Keratinocyte (primary cell): ENCODE results near the gene C20orf141. TPM values are rescaled to one million over a fixed set of nuclear protein-coding genes. Genes with fewer than 3 reads are reported as not detected.
"Not testable (repeated sequence)": the region's sequence is repeated elsewhere in the genome, so short reads cannot be mapped to it uniquely, and the experiment has no call there.

ENCODE experiments used
- DNase-seq: peaks from one replicate; pipeline ENCODE4 v3.0.0-alpha.2; 2011; ENCODE audit warnings: low read depth, missing footprints, low spot score
- FAIRE-seq: peaks from 2 replicates; lab custom pipeline; 2011; peaks lifted over from hg19 to GRCh38; lab: Jason Lieb, UNC
- H2AFZ ChIP-seq: 2 replicates; pipeline ENCODE4 v1.6.0; 2012; ENCODE audit warnings: low read length, control low read depth, inconsistent platforms; ENCODE audit not compliant: control insufficient read depth
- H3K27ac ChIP-seq: 2 replicates; pipeline ENCODE4 v1.5.1; 2011; ENCODE audit warnings: low read length; ENCODE audit not compliant: control insufficient read depth, insufficient read depth
- H3K27me3 ChIP-seq: 3 replicates; pipeline ENCODE4 v1.6.0; 2011; ENCODE audit warnings: low read length; ENCODE audit not compliant: control insufficient read depth, insufficient read depth; ENCODE audit errors: extremely low read depth
- H3K36me3 ChIP-seq, 2 experiments: 2 replicates in 1 of 2; 3 replicates in 1 of 2; pipeline ENCODE4 v1.5.1; 2011; ENCODE audit warnings: low read length in 2 of 2, mild to moderate bottlenecking in 1 of 2; ENCODE audit not compliant: control insufficient read depth in 2 of 2, insufficient read depth in 2 of 2; ENCODE audit errors: extremely low read depth in 1 of 2
- H3K4me1 ChIP-seq: 3 replicates; pipeline ENCODE4 v1.5.1; 2011; ENCODE audit warnings: low read length; ENCODE audit not compliant: control insufficient read depth, insufficient read depth; ENCODE audit errors: extremely low read depth
- H3K4me2 ChIP-seq: 3 replicates; pipeline ENCODE4 v1.6.0; 2011; ENCODE audit warnings: low read depth, low read length; ENCODE audit not compliant: control insufficient read depth, insufficient read depth; ENCODE audit errors: extremely low read depth
- H3K4me3 ChIP-seq, 3 experiments: fragments of 200-600 bp in 1 of 3; sonication (generic) in 1 of 3; 2 replicates in 2 of 3; 3 replicates in 1 of 3; pipeline ENCODE4 v1.5.1; 2011 to 2016; ENCODE audit warnings: low read length in 3 of 3, mild to moderate bottlenecking in 3 of 3, control low read depth in 2 of 3, inconsistent platforms in 1 of 3, low read depth in 1 of 3, mixed read lengths in 1 of 3, mixed run types in 1 of 3, moderate library complexity in 1 of 3; ENCODE audit not compliant: control insufficient read depth in 2 of 3, insufficient read depth in 2 of 3; ENCODE audit errors: extremely low read depth in 1 of 3
- H3K79me2 ChIP-seq: 2 replicates; pipeline ENCODE4 v1.6.0; 2012; ENCODE audit warnings: low read length; ENCODE audit not compliant: control insufficient read depth, insufficient read depth
- H3K9ac ChIP-seq: 3 replicates; pipeline ENCODE4 v1.6.0; 2011; ENCODE audit warnings: low read length; ENCODE audit not compliant: control insufficient read depth, insufficient read depth; ENCODE audit errors: extremely low read depth
- H3K9me1 ChIP-seq: 3 replicates; pipeline ENCODE4 v1.6.0; 2011; ENCODE audit warnings: low read length; ENCODE audit not compliant: control insufficient read depth, insufficient read depth; ENCODE audit errors: extremely low read depth
- H3K9me3 ChIP-seq: 2 replicates; pipeline ENCODE4 v1.5.1; 2012; ENCODE audit warnings: low read depth, low read length; ENCODE audit not compliant: control insufficient read depth
- H4K20me1 ChIP-seq: 3 replicates; pipeline ENCODE4 v1.6.0; 2011; ENCODE audit warnings: low read length; ENCODE audit not compliant: control insufficient read depth, insufficient read depth; ENCODE audit errors: extremely low read depth
- CTCF ChIP-seq, 3 experiments: IDR thresholded peaks in 1 of 3; conservative IDR thresholded peaks in 1 of 3; optimal IDR thresholded peaks in 1 of 3; 2 replicates in 2 of 3; 3 replicates in 1 of 3; pipeline versions ENCODE3 to v1.5.1; 2011; ENCODE audit warnings: low read length in 3 of 3, mild to moderate bottlenecking in 3 of 3, moderate library complexity in 2 of 3, control low read depth in 1 of 3, inconsistent platforms in 1 of 3; ENCODE audit not compliant: insufficient read depth in 2 of 3; ENCODE audit errors: extremely low read depth in 1 of 3
- EZH2 ChIP-seq: IDR thresholded peaks from one replicate; pipeline ENCODE4 v1.6.1; 2012; ENCODE audit warnings: inconsistent platforms, mild to moderate bottlenecking, low read length, moderate library complexity
- dilution Hi-C: fragments of 300-500 bp; cut with MboI; formaldehyde crosslinking; loops from one replicate; pipeline ENCODE4 v1.7.0; 2020; ENCODE audit warnings: low sequenced_read_pairs; ENCODE audit not compliant: extremely low pct_ligation_motif_present
- polyA plus RNA-seq, 5 experiments: library from polyadenylated mRNA; depleted of rRNA in 3 of 5; stranded (reverse) in 3 of 5; stranded (forward) in 1 of 5; unstranded in 1 of 5; fragments of >200 nt; gene quantifications; 1 replicate in 1 of 5; 2 replicates in 3 of 5; 3 replicates in 1 of 5; pipeline versions ENCODE4 v1.2.1 to v1.2.3, GENCODE V29; 2011 to 2012; ENCODE audit warnings: missing spikeins in 2 of 5, low read depth in 1 of 5, low replicate concordance in 1 of 5

The C20orf141 gene
- polyA plus RNA-seq, 1 donor (not counting 4 experiments of a cell fraction or from before 2014, with no cell fraction given), result not detected

- Histone ChIP-seq H3K4me1 (peaks cover 8% of the 10 kb centered on the region), H3K4me2 (no peak overlapping the region), H3K79me2 (no peaks in the 10 kb centered on the region), H3K27ac (no peak overlapping the region), H3K4me3 (no peak overlapping the region), H3K9me1 (no peaks in the 10 kb centered on the region), H3K9ac (no peak overlapping the region), H4K20me1 (peaks cover 6% of the 10 kb centered on the region), H2AFZ (no peak overlapping the region), H3K9me3 (no peaks in the 10 kb centered on the region), H3K36me3 (no peaks in the 10 kb centered on the region), H3K27me3 (peaks cover 37% of the 10 kb centered on the region)
- no peak for DNase-seq
- dilution Hi-C loops, result no loop called here
- FAIRE-seq, result no peak
- no peak for TF ChIP-seq EZH2
- TF ChIP-seq CTCF (optimal IDR thresholded peaks at IDR 0.05 in 1 of 3, IDR thresholded peaks at IDR 0.05 in 1 of 3, conservative IDR thresholded peaks at IDR 0.05 in 1 of 3; ENCODE audit: extremely low read depth in 1 of 3, insufficient read depth in 2 of 3, low read length in 3 of 3), result no peak
Observed at GRCh38 chr20:2768632-2769015, 46.2 kb upstream of the C20orf141 start.

- dilution Hi-C loops, H3K27ac ChIP-seq, H2AFZ ChIP-seq, H3K9me1 ChIP-seq, H3K9ac ChIP-seq, H3K36me3 ChIP-seq, H3K4me3 ChIP-seq, H4K20me1 ChIP-seq, H3K4me2 ChIP-seq, H3K9me3 ChIP-seq, H3K4me1 ChIP-seq, DNase-seq, H3K79me2 ChIP-seq, FAIRE-seq: not testable (repeated sequence)
- H3K27me3 ChIP-seq, result peaks cover 40% of the 10 kb centered on the region
Observed at GRCh38 chr20:2770091-2770490, 44.7 kb upstream of the C20orf141 start.

GRCh38 chr20:2771631-2772080 lies 43.1 kb upstream of the C20orf141 start:
- Histone ChIP-seq H3K4me2 (no peak overlapping the region), H3K9ac (no peak overlapping the region), H3K79me2 (no peaks in the 10 kb centered on the region), H3K27ac (no peak overlapping the region), H3K4me1 (peaks cover 8% of the 10 kb centered on the region), H3K36me3 (no peaks in the 10 kb centered on the region), H3K4me3 (no peak overlapping the region), H3K9me1 (no peaks in the 10 kb centered on the region), H2AFZ (no peak overlapping the region), H4K20me1 (peaks cover 6% of the 10 kb centered on the region), H3K27me3 (peaks cover 40% of the 10 kb centered on the region), H3K9me3 (no peaks in the 10 kb centered on the region)
- TF ChIP-seq EZH2 (no peak), CTCF (optimal IDR thresholded peaks at IDR 0.05 in 1 of 3, IDR thresholded peaks at IDR 0.05 in 1 of 3, conservative IDR thresholded peaks at IDR 0.05 in 1 of 3; ENCODE audit: extremely low read depth in 1 of 3, insufficient read depth in 2 of 3, low read length in 3 of 3) (no peak)
- FAIRE-seq (no peak), DNase-seq (no peak)
- dilution Hi-C loops, result no loop called here
